ENCODE measurements around the gene TNFRSF19.

GRCh38 chr13:23605831-23606230 lies 35.6 kb downstream of the TNFRSF19 start:
- TF ChIP-seq CTCF (conservative IDR thresholded peaks at IDR 0.05 in 1 of 2, IDR thresholded peaks at IDR 0.05 in 1 of 2; ENCODE audit: extremely low read depth in 1 of 2, insufficient read depth in 1 of 2, low read depth in 1 of 2, low read length in 2 of 2), result no peak
- TF ChIP-seq EZH2 (IDR thresholded peaks at IDR 0.05; ENCODE audit: borderline replicate concordance, low read length), result no peak

Data from mammary epithelial cell (primary cell).